Prostate gland (tissue), 2 donors: ENCODE data around the gene SUPT7L. TPM values are rescaled to one million over a fixed set of nuclear protein-coding genes. Genes with fewer than 3 reads are reported as not detected.
"Not testable (repeated sequence)": the region's sequence is repeated elsewhere in the genome, so short reads cannot be mapped to it uniquely, and the experiment has no call there.

Experiments used
- DNase-seq: peaks from one replicate; pipeline ENCODE4 v3.0.0-alpha.2; 2019; ENCODE audit warnings: low spot score
- H3K27ac ChIP-seq, 2 donors: fragments of 200-600 bp; sonication (generic); 2 replicates each; pipeline ENCODE4 v1.5.1; 2017 to 2019
- H3K27me3 ChIP-seq: fragments of 200-600 bp; sonication (generic); replicated peaks from 2 replicates; pipeline ENCODE4 v1.5.1; 2019; ENCODE audit not compliant: insufficient read depth
- H3K36me3 ChIP-seq, 2 donors: fragments of 200-600 bp; sonication (generic); 1 replicate in 1 of 2; 2 replicates in 1 of 2; pipeline versions ENCODE4 v1.5.1 to v1.8.1; 2017 to 2019
- H3K4me1 ChIP-seq: fragments of 200-600 bp; sonication (generic); replicated peaks from 2 replicates; pipeline ENCODE4 v1.5.1; 2019
- H3K4me3 ChIP-seq, 2 donors: fragments of 200-600 bp; sonication (generic); 2 replicates each; pipeline ENCODE4 v1.5.1; 2017 to 2019
- H3K9me3 ChIP-seq: fragments of 200-600 bp; sonication (generic); 2 replicates; pipeline ENCODE4 v1.5.1; 2017
- CTCF ChIP-seq, 4 experiments: fragments of 200-600 bp in 2 of 4; fragments of 450-650 bp in 2 of 4; sonication (generic) in 2 of 4; IDR thresholded peaks; 1 replicate in 3 of 4; 2 replicates in 1 of 4; pipeline ENCODE4 v1.5.1; 2016 to 2019; ENCODE audit warnings: antibody characterized with exemption in 4 of 4, mild to moderate bottlenecking in 2 of 4, moderate library complexity in 2 of 4
- POLR2A ChIP-seq: fragments of 450-650 bp; IDR thresholded peaks from one replicate; pipeline ENCODE4 v1.6.1; 2016; ENCODE audit warnings: antibody characterized with exemption, mild to moderate bottlenecking
- POLR2AphosphoS5 ChIP-seq: sonication (generic); formaldehyde crosslinking; IDR thresholded peaks from one replicate; pipeline ENCODE4 v1.6.1; 2017; ENCODE audit warnings: antibody characterized with exemption
- WGBS: methylation state at CpG from one replicate; pipeline ENCODE4 v1.1.5; 2018; 5-methylcytosine and 5-hydroxymethylcytosine counted together
- intact Hi-C: fragments of 100-400 bp; cut with DNase I; formaldehyde crosslinking; loops from one replicate; pipeline ENCODE4 v1.14.2; 2022
- total RNA-seq, 2 donors: library from RNA; depleted of rRNA; stranded (reverse); fragments of >200 nt; gene quantifications; one replicate each; pipeline ENCODE4 v1.1.0, GENCODE V29; 2016

The SUPT7L gene
- total RNA-seq, 2 donors from 2014 or later: 18.6 to 34.2 TPM

GRCh38 chr2:27689424-27689823 is 26.0 kb upstream of the SUPT7L start:
- Histone ChIP-seq H3K4me1 (no peaks in the 10 kb centered on the region), H3K36me3 (no peaks in the 10 kb centered on the region), H3K9me3 (no peaks in the 10 kb centered on the region), H3K27ac (no peak overlapping the region), H3K4me3 (no peak overlapping the region), H3K27me3 (no peaks in the 10 kb centered on the region)
- TF ChIP-seq POLR2AphosphoS5: no peak
- TF ChIP-seq CTCF (IDR thresholded peaks at IDR 0.05): no peak
- TF ChIP-seq POLR2A: no peak
- intact Hi-C loops: no loop called here
- 70% methylated on average over 2 of the region's 2 CpGs for WGBS
- no peak for DNase-seq

GRCh38 chr2:27687232-27687631 is 23.8 kb upstream of the SUPT7L start:
- DNase-seq: no peak
- no peaks in the 10 kb centered on the region for H3K9me3 ChIP-seq
- WGBS: 81% methylated on average over 1 of the region's 1 CpG
- H3K27me3 ChIP-seq: no peaks in the 10 kb centered on the region
- no peak overlapping the region for H3K4me3 ChIP-seq
- H3K36me3 ChIP-seq: no peaks in the 10 kb centered on the region
- no peaks in the 10 kb centered on the region for H3K4me1 ChIP-seq
- no peak overlapping the region for H3K27ac ChIP-seq
- intact Hi-C loops: no loop called here
- TF ChIP-seq POLR2A: no peak
- TF ChIP-seq CTCF (IDR thresholded peaks at IDR 0.05): no peak
- TF ChIP-seq POLR2AphosphoS5: no peak

- Histone ChIP-seq H3K27ac (no peak overlapping the region), H3K4me3 (no peak overlapping the region), H3K9me3 (no peaks in the 10 kb centered on the region), H3K4me1 (no peaks in the 10 kb centered on the region), H3K27me3 (no peaks in the 10 kb centered on the region), H3K36me3 (no peaks in the 10 kb centered on the region)
- no peak for DNase-seq
- WGBS: 94% methylated on average over 3 of the region's 3 CpGs
- TF ChIP-seq POLR2A: no peak
- TF ChIP-seq POLR2AphosphoS5: no peak
- no peak for TF ChIP-seq CTCF (IDR thresholded peaks at IDR 0.05)
- intact Hi-C loops: no loop called here
Measured at GRCh38 chr2:27685577-27685976, 22.2 kb upstream of the SUPT7L start.

- WGBS: 94% methylated on average over 1 of the region's 1 CpG
- H3K36me3 ChIP-seq, H3K9me3 ChIP-seq, DNase-seq, intact Hi-C loops, H3K4me3 ChIP-seq, H3K27me3 ChIP-seq, H3K27ac ChIP-seq, H3K4me1 ChIP-seq: not testable (repeated sequence)
Measured at GRCh38 chr2:27685006-27685405, 21.6 kb upstream of the SUPT7L start.

GRCh38 chr2:27683390-27684071 is 20.1 kb upstream of the SUPT7L start:
- H3K9me3 ChIP-seq: no peaks in the 10 kb centered on the region
- no peak overlapping the region for H3K4me3 ChIP-seq
- 45% methylated on average over 9 of the region's 9 CpGs for WGBS
- no peaks in the 10 kb centered on the region for H3K27me3 ChIP-seq
- no peaks in the 10 kb centered on the region for H3K4me1 ChIP-seq
- no peaks in the 10 kb centered on the region for H3K36me3 ChIP-seq
- TF ChIP-seq CTCF (IDR thresholded peaks at IDR 0.05) (peak; percentile 84 to 99 (median 93)), POLR2A (no peak), POLR2AphosphoS5 (peak; percentile 75)
- no peak overlapping the region for H3K27ac ChIP-seq
- peak; percentile 85 for DNase-seq
- intact Hi-C loops: no loop called here

GRCh38 chr2:27682334-27682771 is 18.9 kb upstream of the SUPT7L start:
- H3K27me3 ChIP-seq, DNase-seq, H3K27ac ChIP-seq, H3K9me3 ChIP-seq, H3K4me1 ChIP-seq, H3K36me3 ChIP-seq, H3K4me3 ChIP-seq, intact Hi-C loops: not testable (repeated sequence)
- 85% methylated on average over 7 of the region's 7 CpGs for WGBS
